K562 (cell line): ENCODE data around the gene BSDC1. TPM values are rescaled to one million over a fixed set of nuclear protein-coding genes. Genes with fewer than 3 reads are reported as not detected.

ENCODE experiments used
- BRCA1 ChIP-seq, 2 experiments: fragments of 450-650 bp in 1 of 2; sonication (generic) in 1 of 2; formaldehyde crosslinking in 1 of 2; IDR thresholded peaks; 2 replicates each; pipeline versions ENCODE4 v1.5.0 to v1.6.1; 2017 to 2020; ENCODE audit warnings: mild to moderate bottlenecking in 1 of 2, missing genetic modification reagents in 1 of 2
- CBX1 ChIP-seq: sonication (generic); IDR thresholded peaks from 2 replicates; pipeline ENCODE4 v1.6.1; 2016; ENCODE audit warnings: antibody characterized with exemption, low read depth, mild to moderate bottlenecking
- CUX1 ChIP-seq: fragments of 200-800 bp; sonication (Bioruptor generic); IDR thresholded peaks from 2 replicates; pipeline ENCODE4 v1.6.1; 2016; ENCODE audit warnings: missing genetic modification characterization, missing compliant biosample characterization
- HNRNPK ChIP-seq: fragments of 200-400 bp; formaldehyde crosslinking; IDR thresholded peaks from one replicate; pipeline ENCODE4 v1.6.1; 2018; ENCODE audit warnings: mild to moderate bottlenecking, low read depth, low read length; ENCODE audit not compliant: poor library complexity, severe bottlenecking
- MECOM ChIP-seq: fragments of 250-450 bp; sonication (Bioruptor Pico); IDR thresholded peaks from 2 replicates; pipeline ENCODE4 v1.8.0; 2022; ENCODE audit warnings: inconsistent platforms
- MLLT1 ChIP-seq, 2 experiments: fragments of 450-650 bp; IDR thresholded peaks; 2 replicates each; pipeline ENCODE4 v1.6.1; 2016
- NCOA2 ChIP-seq, 2 experiments: fragments of 450-650 bp; IDR thresholded peaks; 2 replicates each; pipeline ENCODE4 v1.6.1; 2018; ENCODE audit warnings: mild to moderate bottlenecking in 2 of 2, moderate library complexity in 1 of 2; ENCODE audit not compliant: partially characterized antibody in 2 of 2
- PHB ChIP-seq: fragments of 250-450 bp; sonication (Bioruptor Pico); IDR thresholded peaks from 2 replicates; pipeline ENCODE4 v1.5.0; 2021
- SNIP1 ChIP-seq: fragments of 450-650 bp; IDR thresholded peaks from 2 replicates; pipeline ENCODE4 v1.7.1; 2017; ENCODE audit warnings: low read depth, mild to moderate bottlenecking
- TEAD2 ChIP-seq: fragments of 450-650 bp; IDR thresholded peaks from 2 replicates; pipeline ENCODE4 v1.6.1; 2016; ENCODE audit warnings: missing genetic modification characterization, control low read depth, missing compliant biosample characterization
- ZNF232 ChIP-seq: sonication (generic); formaldehyde crosslinking; IDR thresholded peaks from 2 replicates; pipeline ENCODE4 v1.8.0; 2022; ENCODE audit warnings: mild to moderate bottlenecking, missing genetic modification reagents
- ZNF324 ChIP-seq: fragments of 250-450 bp; sonication (Bioruptor Pico); IDR thresholded peaks from 2 replicates; pipeline ENCODE4 v1.4.0; 2020; ENCODE audit warnings: mild to moderate bottlenecking
- ZNF717 ChIP-seq: fragments of 250-450 bp; sonication (Bioruptor Pico); IDR thresholded peaks from 2 replicates; pipeline ENCODE4 v1.5.0; 2021
- polyA plus RNA-seq, 8 experiments: library from polyadenylated mRNA; depleted of rRNA in 4 of 8; stranded (reverse) in 5 of 8; unstranded in 3 of 8; fragments of >200 nt; fragmentation: Nextera tagmentation in 2 of 8; fragmentation: Illumina TruSeq in 1 of 8; extraction: Ambion mirVana in 2 of 8; extraction: Trizol in 1 of 8; gene quantifications; 2 replicates each; pipeline versions ENCODE4 v1.2.1 to v1.2.3, GENCODE V29; 2011 to 2014; ENCODE audit warnings: inconsistent platforms in 1 of 8, missing spikeins in 1 of 8
- total RNA-seq, 7 experiments: library from RNA; depleted of rRNA in 6 of 7; stranded (reverse); fragments of >200 nt in 6 of 7; fragmentation: Illumina TruSeq in 2 of 7; extraction: Trizol in 2 of 7; gene quantifications; 2 replicates each; pipeline versions ENCODE4 v1.2.1 to v1.2.3, GENCODE V29; 2011 to 2021; ENCODE audit warnings: low replicate concordance in 1 of 7
- TF ChIP-seq, protein P1 (sequence below): fragments of 450-650 bp; IDR thresholded peaks from 2 replicates; pipeline ENCODE4 v1.6.1; 2017; ENCODE audit warnings: antibody characterized with exemption, mild to moderate bottlenecking
- TF ChIP-seq, protein P2 (sequence below): fragments of 200-800 bp; sonication (Bioruptor generic); IDR thresholded peaks from 2 replicates; pipeline ENCODE4 v1.6.1; 2017; ENCODE audit warnings: missing genetic modification characterization, missing compliant biosample characterization

Gene BSDC1
- total and polyA plus RNA-seq, 9 of the 15 experiments (the other 6 are each of a cell fraction or from before 2014, with no cell fraction given), result 10.2 to 96.8 (median 73.1) TPM

- 0 out of 4 replicates have a peak, but pooled peaks of 1 of the 2 experiments have one; percentile 51 for TF ChIP-seq MLLT1 (IDR thresholded peaks at IDR 0.05)
- TF ChIP-seq ZNF232 (CRISPR knock-in tag), result peak; percentile 79; the same call in 1 of the 2 replicates
- no peak for TF ChIP-seq NCOA2 (IDR thresholded peaks at IDR 0.05; ENCODE audit: partially characterized antibody in 2 of 2)
- peak; percentile 75 for TF ChIP-seq TEAD2
- no peak for TF ChIP-seq ZNF324 (CRISPR knock-in tag)
- TF ChIP-seq CBX1, result peak; percentile 90; the same call in 1 of the 2 replicates
- TF ChIP-seq CUX1 (CRISPR knock-in tag), result no peak
- TF ChIP-seq, protein P1, sequence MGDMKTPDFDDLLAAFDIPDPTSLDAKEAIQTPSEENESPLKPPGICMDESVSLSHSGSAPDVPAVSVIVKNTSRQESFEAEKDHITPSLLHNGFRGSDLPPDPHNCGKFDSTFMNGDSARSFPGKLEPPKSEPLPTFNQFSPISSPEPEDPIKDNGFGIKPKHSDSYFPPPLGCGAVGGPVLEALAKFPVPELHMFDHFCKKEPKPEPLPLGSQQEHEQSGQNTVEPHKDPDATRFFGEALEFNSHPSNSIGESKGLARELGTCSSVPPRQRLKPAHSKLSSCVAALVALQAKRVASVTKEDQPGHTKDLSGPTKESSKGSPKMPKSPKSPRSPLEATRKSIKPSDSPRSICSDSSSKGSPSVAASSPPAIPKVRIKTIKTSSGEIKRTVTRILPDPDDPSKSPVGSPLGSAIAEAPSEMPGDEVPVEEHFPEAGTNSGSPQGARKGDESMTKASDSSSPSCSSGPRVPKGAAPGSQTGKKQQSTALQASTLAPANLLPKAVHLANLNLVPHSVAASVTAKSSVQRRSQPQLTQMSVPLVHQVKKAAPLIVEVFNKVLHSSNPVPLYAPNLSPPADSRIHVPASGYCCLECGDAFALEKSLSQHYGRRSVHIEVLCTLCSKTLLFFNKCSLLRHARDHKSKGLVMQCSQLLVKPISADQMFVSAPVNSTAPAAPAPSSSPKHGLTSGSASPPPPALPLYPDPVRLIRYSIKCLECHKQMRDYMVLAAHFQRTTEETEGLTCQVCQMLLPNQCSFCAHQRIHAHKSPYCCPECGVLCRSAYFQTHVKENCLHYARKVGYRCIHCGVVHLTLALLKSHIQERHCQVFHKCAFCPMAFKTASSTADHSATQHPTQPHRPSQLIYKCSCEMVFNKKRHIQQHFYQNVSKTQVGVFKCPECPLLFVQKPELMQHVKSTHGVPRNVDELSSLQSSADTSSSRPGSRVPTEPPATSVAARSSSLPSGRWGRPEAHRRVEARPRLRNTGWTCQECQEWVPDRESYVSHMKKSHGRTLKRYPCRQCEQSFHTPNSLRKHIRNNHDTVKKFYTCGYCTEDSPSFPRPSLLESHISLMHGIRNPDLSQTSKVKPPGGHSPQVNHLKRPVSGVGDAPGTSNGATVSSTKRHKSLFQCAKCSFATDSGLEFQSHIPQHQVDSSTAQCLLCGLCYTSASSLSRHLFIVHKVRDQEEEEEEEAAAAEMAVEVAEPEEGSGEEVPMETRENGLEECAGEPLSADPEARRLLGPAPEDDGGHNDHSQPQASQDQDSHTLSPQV, result peak; percentile 99
- no peak for TF ChIP-seq PHB (CRISPR knock-in tag)
- no peak for TF ChIP-seq BRCA1 (IDR thresholded peaks at IDR 0.05)
- TF ChIP-seq BRCA1 (CRISPR knock-in tag; IDR thresholded peaks at IDR 0.05), result no peak
- TF ChIP-seq SNIP1, result no peak
- TF ChIP-seq HNRNPK, result no peak
- no peak; the same call in 1 of the 2 replicates for TF ChIP-seq MECOM (CRISPR knock-in tag)
- TF ChIP-seq, protein P2, sequence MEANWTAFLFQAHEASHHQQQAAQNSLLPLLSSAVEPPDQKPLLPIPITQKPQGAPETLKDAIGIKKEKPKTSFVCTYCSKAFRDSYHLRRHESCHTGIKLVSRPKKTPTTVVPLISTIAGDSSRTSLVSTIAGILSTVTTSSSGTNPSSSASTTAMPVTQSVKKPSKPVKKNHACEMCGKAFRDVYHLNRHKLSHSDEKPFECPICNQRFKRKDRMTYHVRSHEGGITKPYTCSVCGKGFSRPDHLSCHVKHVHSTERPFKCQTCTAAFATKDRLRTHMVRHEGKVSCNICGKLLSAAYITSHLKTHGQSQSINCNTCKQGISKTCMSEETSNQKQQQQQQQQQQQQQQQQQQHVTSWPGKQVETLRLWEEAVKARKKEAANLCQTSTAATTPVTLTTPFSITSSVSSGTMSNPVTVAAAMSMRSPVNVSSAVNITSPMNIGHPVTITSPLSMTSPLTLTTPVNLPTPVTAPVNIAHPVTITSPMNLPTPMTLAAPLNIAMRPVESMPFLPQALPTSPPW (CRISPR knock-in tag), result no peak; the same call in 1 of the 2 replicates
- no peak; the same call in 1 of the 2 replicates for TF ChIP-seq ZNF717 (CRISPR knock-in tag)
Observed at GRCh38 chr1:32350785-32351398, 43.3 kb downstream of the BSDC1 start (continued).
